SK-N-SH (cell line): ENCODE data around the gene TLE1. TPM values are rescaled to one million over a fixed set of nuclear protein-coding genes. Genes with fewer than 3 reads are reported as not detected.

ENCODE experiments used
- CTCF ChIA-PET: fragments of 300-600, 350-600 bp; formaldehyde crosslinking; extraction: SDS; loops from one replicate; lab custom pipeline; 2021; lab: Yijun Ruan, JAX
- POLR2A ChIA-PET: fragments of 350-600 bp; sonication (Branson Sonifier 250); formaldehyde crosslinking; extraction: SDS; loops from one replicate; lab custom pipeline; 2020; ENCODE audit warnings: antibody characterized with exemption, inconsistent platforms; lab: Yijun Ruan, JAX
- DNase-seq: peaks from one replicate; pipeline ENCODE4 v3.0.0; 2012
- H2AFZ ChIP-seq: fragments of 200-600 bp; sonication (generic); 2 replicates; pipeline ENCODE4 v1.8.1; 2016; ENCODE audit warnings: antibody characterized with exemption, mild to moderate bottlenecking, low read depth
- H3F3A ChIP-seq: fragments of 200-600 bp; sonication (generic); replicated peaks from 2 replicates; pipeline ENCODE3; 2016; ENCODE audit warnings: antibody characterized with exemption, mild to moderate bottlenecking; ENCODE audit not compliant: insufficient read depth
- H3K27ac ChIP-seq, 2 experiments: fragments of 200-500 bp in 1 of 2; fragments of 200-600 bp in 1 of 2; sonication (Bioruptor generic) in 1 of 2; sonication (generic), shearing (Covaris generic) in 1 of 2; 2 replicates each; pipeline versions ENCODE4 v1.5.1 to v1.6.1; 2014 to 2016; ENCODE audit warnings: low read depth in 2 of 2, inconsistent platforms in 1 of 2, low read length in 1 of 2, mild to moderate bottlenecking in 1 of 2, mixed read lengths in 1 of 2
- H3K27me3 ChIP-seq: fragments of 200-600 bp; sonication (generic), shearing (Covaris generic); 2 replicates; pipeline ENCODE4 v1.6.1; 2016; ENCODE audit warnings: mixed run types; ENCODE audit not compliant: insufficient read depth
- H3K36me3 ChIP-seq, 2 experiments: fragments of 200-500 bp in 1 of 2; fragments of 200-600 bp in 1 of 2; sonication (Bioruptor generic) in 1 of 2; sonication (generic) in 1 of 2; replicated peaks in 1 of 2; 2 replicates each; pipeline versions ENCODE3 to v1.5.1; 2014 to 2016; ENCODE audit warnings: low read length in 1 of 2, mild to moderate bottlenecking in 1 of 2; ENCODE audit not compliant: insufficient read depth in 2 of 2, control insufficient read depth in 1 of 2
- H3K4me1 ChIP-seq, 2 experiments: fragments of 200-500 bp in 1 of 2; fragments of 200-600 bp in 1 of 2; sonication (Bioruptor generic) in 1 of 2; sonication (generic), shearing (Covaris generic) in 1 of 2; 2 replicates each; pipeline versions ENCODE4 v1.5.1 to v1.6.1; 2014 to 2016; ENCODE audit warnings: low read depth in 1 of 2, low read length in 1 of 2, mixed run types in 1 of 2; ENCODE audit not compliant: insufficient read depth in 2 of 2, control insufficient read depth in 1 of 2
- H3K4me2 ChIP-seq: fragments of 200-600 bp; sonication (generic), shearing (Covaris generic); 2 replicates; pipeline ENCODE4 v1.6.1; 2017; ENCODE audit warnings: mixed run types
- H3K4me3 ChIP-seq, 2 experiments: fragments of 200-500 bp in 1 of 2; fragments of 200-600 bp in 1 of 2; sonication (Bioruptor generic) in 1 of 2; sonication (generic), shearing (Covaris generic) in 1 of 2; 2 replicates each; pipeline versions ENCODE4 v1.5.1 to v1.8.1; 2014 to 2016; ENCODE audit warnings: low read depth in 2 of 2, inconsistent platforms in 1 of 2, low read length in 1 of 2, mild to moderate bottlenecking in 1 of 2, mixed read lengths in 1 of 2, moderate library complexity in 1 of 2
- H3K79me2 ChIP-seq: fragments of 200-600 bp; sonication (generic); 2 replicates; pipeline ENCODE4 v1.8.1; 2017; ENCODE audit warnings: mild to moderate bottlenecking; ENCODE audit not compliant: insufficient read depth
- H3K9ac ChIP-seq: fragments of 200-600 bp; sonication (generic); 2 replicates; pipeline ENCODE4 v1.6.1; 2017; ENCODE audit warnings: mixed run types
- H3K9me2 ChIP-seq: fragments of 200-600 bp; sonication (generic); 2 replicates; pipeline ENCODE4 v1.6.1; 2017; ENCODE audit warnings: mixed run types
- H3K9me3 ChIP-seq: fragments of 200-600 bp; sonication (generic); 2 replicates; pipeline ENCODE4 v1.6.1; 2017; ENCODE audit warnings: mixed run types, mild to moderate bottlenecking, moderate library complexity
- H4K20me1 ChIP-seq: fragments of 200-600 bp; sonication (generic); 2 replicates; pipeline ENCODE4 v1.6.1; 2017; ENCODE audit warnings: mild to moderate bottlenecking, mixed run types; ENCODE audit not compliant: insufficient read depth
- ELF1 ChIP-seq: IDR thresholded peaks from 2 replicates; pipeline ENCODE4 v1.4.0; 2012
- EP300 ChIP-seq, 2 experiments: IDR thresholded peaks; 2 replicates each; pipeline versions ENCODE4 v1.4.0 to v1.6.1; 2012; ENCODE audit warnings: borderline replicate concordance in 1 of 2, low read depth in 1 of 2, low read length in 1 of 2
- EZH2phosphoT487 ChIP-seq: fragments of 200-600 bp; sonication (generic); IDR thresholded peaks from 2 replicates; pipeline ENCODE4 v1.6.1; 2017; ENCODE audit warnings: low read depth, mixed run types, mild to moderate bottlenecking, antibody characterized with exemption, moderate library complexity, borderline replicate concordance
- FOSL2 ChIP-seq: IDR thresholded peaks from 2 replicates; pipeline ENCODE4 v1.4.0; 2012; ENCODE audit warnings: low read depth, mild to moderate bottlenecking, moderate library complexity, borderline replicate concordance
- FOXM1 ChIP-seq: IDR thresholded peaks from 2 replicates; pipeline ENCODE4 v1.4.0; 2012; ENCODE audit warnings: low read depth, mild to moderate bottlenecking
- GATA2 ChIP-seq: sonication (generic); formaldehyde crosslinking; IDR thresholded peaks from 2 replicates; pipeline ENCODE4 v1.5.0; 2020; ENCODE audit warnings: mild to moderate bottlenecking, missing genetic modification reagents
- JUND ChIP-seq: IDR thresholded peaks from 2 replicates; pipeline ENCODE4 v1.4.0; 2012
- MXI1 ChIP-seq: IDR thresholded peaks from 2 replicates; pipeline ENCODE4 v1.6.1; 2012; ENCODE audit warnings: mild to moderate bottlenecking, low read depth, low read length, improper control_type of control experiment
- RCOR1 ChIP-seq: fragments of 150-350 bp; IDR thresholded peaks from 2 replicates; pipeline ENCODE4 v1.6.1; 2017; ENCODE audit warnings: antibody characterized with exemption, low read length
- RXRA ChIP-seq: IDR thresholded peaks from 2 replicates; pipeline ENCODE4 v1.4.0; 2012; ENCODE audit warnings: low read depth, mild to moderate bottlenecking, borderline replicate concordance
- SMC3 ChIP-seq: IDR thresholded peaks from 2 replicates; pipeline ENCODE4 v1.6.1; 2012; ENCODE audit warnings: low read depth, low read length, improper control_type of control experiment
- TAF1 ChIP-seq: IDR thresholded peaks from 2 replicates; pipeline ENCODE4 v1.6.1; 2012; ENCODE audit warnings: low read depth, mild to moderate bottlenecking, low read length, moderate library complexity, borderline replicate concordance
- TCF12 ChIP-seq: IDR thresholded peaks from 2 replicates; pipeline ENCODE4 v1.4.0; 2012
- TEAD4 ChIP-seq: IDR thresholded peaks from 2 replicates; pipeline ENCODE4 v1.4.0; 2012; ENCODE audit warnings: mild to moderate bottlenecking, borderline replicate concordance; ENCODE audit not compliant: insufficient read depth
- WGBS: methylation state at CpG from one replicate; pipeline ENCODE4 v1.1.6; 2017; ENCODE audit warnings: low lambda C conversion rate; 5-methylcytosine and 5-hydroxymethylcytosine counted together
- polyA plus RNA-seq, 3 experiments: library from polyadenylated mRNA; depleted of rRNA; stranded (reverse); fragments of >200 nt; gene quantifications; 2 replicates each; pipeline ENCODE4 v1.2.3, GENCODE V29; 2012
- TF ChIP-seq, protein P1 (sequence below): fragments of 150-350 bp; IDR thresholded peaks from 2 replicates; pipeline ENCODE4 v1.6.1; 2016; ENCODE audit warnings: mild to moderate bottlenecking, low read depth, low read length
- TF ChIP-seq, protein P2 (sequence below): IDR thresholded peaks from 2 replicates; pipeline ENCODE4; 2012
- TF ChIP-seq, protein P3 (sequence below): IDR thresholded peaks from 2 replicates; pipeline ENCODE4 v1.4.0; 2012; ENCODE audit warnings: low read depth, borderline replicate concordance
- TF ChIP-seq, protein P4 (sequence below): IDR thresholded peaks from 2 replicates; pipeline ENCODE4 v1.4.0; 2012; ENCODE audit warnings: low read depth, borderline replicate concordance

The TLE1 gene
- polyA plus RNA-seq, 1 of the 3 experiments (the other 2 are of a cell fraction): 33.0 TPM

DNA sequence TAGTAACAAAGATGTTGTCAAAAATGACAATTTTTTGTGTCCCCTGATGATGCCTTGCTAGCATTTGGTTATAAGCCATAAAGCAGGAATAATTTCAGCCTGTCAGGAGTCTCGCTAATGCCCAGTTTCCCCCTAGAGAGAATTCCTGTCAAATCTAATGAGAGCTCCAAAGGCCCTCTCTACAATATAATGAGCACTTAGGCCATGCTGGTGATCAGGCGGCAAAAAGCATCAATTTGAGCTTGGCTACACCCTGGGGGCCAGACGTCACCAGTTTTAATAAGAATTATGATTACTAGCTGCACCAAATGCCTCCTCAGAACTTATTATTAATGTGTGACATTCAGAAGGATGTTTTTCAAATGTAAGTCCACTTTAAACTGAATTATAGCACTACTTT is 6.1 kb downstream of the TLE1 start (continued):
- TF ChIP-seq RCOR1: no peak
- TF ChIP-seq EZH2phosphoT487: no peak

DNA sequence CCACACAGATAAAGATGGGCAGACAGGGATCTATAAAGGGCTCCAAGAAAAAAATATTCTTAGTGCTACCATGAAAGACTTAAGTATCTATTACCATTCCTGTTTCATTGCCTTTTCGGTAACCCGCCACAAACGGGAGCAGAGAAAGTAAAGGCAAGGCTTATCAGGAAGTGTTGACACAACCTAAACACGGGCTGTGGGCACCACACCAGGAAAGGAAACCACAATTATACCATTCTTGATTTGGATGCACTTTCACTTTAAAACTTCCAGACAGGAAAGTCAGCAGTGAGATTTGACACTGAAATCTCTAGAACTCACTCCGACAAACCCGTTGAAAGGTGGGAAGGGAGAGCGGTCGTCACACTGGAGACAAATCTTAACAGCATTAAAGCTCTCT is 6.5 kb downstream of the TLE1 start:
- H3K27ac ChIP-seq: no peak overlapping the region
- no peak for DNase-seq
- H3K36me3 ChIP-seq: peaks cover 11 to 12% of the 10 kb centered on the region in 2 experiments
- no peaks in the 10 kb centered on the region for H3K9me2 ChIP-seq
- CTCF ChIA-PET: no interaction called here
- H3F3A ChIP-seq: no peaks in the 10 kb centered on the region
- H2AFZ ChIP-seq: no peak overlapping the region
- H3K9ac ChIP-seq: no peak overlapping the region
- POLR2A ChIA-PET: no interaction called here
- TF ChIP-seq TAF1: no peak
- TF ChIP-seq RXRA: no peak
- TF ChIP-seq, protein P1, sequence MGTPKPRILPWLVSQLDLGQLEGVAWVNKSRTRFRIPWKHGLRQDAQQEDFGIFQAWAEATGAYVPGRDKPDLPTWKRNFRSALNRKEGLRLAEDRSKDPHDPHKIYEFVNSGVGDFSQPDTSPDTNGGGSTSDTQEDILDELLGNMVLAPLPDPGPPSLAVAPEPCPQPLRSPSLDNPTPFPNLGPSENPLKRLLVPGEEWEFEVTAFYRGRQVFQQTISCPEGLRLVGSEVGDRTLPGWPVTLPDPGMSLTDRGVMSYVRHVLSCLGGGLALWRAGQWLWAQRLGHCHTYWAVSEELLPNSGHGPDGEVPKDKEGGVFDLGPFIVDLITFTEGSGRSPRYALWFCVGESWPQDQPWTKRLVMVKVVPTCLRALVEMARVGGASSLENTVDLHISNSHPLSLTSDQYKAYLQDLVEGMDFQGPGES: no peak
- TF ChIP-seq, protein P2, sequence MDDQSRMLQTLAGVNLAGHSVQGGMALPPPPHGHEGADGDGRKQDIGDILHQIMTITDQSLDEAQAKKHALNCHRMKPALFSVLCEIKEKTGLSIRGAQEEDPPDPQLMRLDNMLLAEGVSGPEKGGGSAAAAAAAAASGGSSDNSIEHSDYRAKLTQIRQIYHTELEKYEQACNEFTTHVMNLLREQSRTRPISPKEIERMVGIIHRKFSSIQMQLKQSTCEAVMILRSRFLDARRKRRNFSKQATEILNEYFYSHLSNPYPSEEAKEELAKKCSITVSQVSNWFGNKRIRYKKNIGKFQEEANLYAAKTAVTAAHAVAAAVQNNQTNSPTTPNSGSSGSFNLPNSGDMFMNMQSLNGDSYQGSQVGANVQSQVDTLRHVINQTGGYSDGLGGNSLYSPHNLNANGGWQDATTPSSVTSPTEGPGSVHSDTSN: no peak
- no peak for TF ChIP-seq FOXM1
- TF ChIP-seq TEAD4: no peak
- TF ChIP-seq GATA2 (CRISPR knock-in tag): no peak
- TF ChIP-seq ELF1: no peak
- no peak for TF ChIP-seq SMC3
- TF ChIP-seq, protein P3, sequence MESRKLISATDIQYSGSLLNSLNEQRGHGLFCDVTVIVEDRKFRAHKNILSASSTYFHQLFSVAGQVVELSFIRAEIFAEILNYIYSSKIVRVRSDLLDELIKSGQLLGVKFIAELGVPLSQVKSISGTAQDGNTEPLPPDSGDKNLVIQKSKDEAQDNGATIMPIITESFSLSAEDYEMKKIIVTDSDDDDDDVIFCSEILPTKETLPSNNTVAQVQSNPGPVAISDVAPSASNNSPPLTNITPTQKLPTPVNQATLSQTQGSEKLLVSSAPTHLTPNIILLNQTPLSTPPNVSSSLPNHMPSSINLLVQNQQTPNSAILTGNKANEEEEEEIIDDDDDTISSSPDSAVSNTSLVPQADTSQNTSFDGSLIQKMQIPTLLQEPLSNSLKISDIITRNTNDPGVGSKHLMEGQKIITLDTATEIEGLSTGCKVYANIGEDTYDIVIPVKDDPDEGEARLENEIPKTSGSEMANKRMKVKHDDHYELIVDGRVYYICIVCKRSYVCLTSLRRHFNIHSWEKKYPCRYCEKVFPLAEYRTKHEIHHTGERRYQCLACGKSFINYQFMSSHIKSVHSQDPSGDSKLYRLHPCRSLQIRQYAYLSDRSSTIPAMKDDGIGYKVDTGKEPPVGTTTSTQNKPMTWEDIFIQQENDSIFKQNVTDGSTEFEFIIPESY: no peak
- TF ChIP-seq, protein P4, sequence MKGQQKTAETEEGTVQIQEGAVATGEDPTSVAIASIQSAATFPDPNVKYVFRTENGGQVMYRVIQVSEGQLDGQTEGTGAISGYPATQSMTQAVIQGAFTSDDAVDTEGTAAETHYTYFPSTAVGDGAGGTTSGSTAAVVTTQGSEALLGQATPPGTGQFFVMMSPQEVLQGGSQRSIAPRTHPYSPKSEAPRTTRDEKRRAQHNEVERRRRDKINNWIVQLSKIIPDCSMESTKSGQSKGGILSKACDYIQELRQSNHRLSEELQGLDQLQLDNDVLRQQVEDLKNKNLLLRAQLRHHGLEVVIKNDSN: no peak
- no peak for TF ChIP-seq MXI1
- TF ChIP-seq FOSL2: no peak
- no peak for TF ChIP-seq JUND
- TF ChIP-seq TCF12: no peak
- no peak for TF ChIP-seq EZH2phosphoT487
- TF ChIP-seq EP300 (IDR thresholded peaks at IDR 0.05; ENCODE audit: borderline replicate concordance in 1 of 2, low read depth in 1 of 2, low read length in 1 of 2): no peak
- H3K27me3 ChIP-seq: no peaks in the 10 kb centered on the region
- H3K4me3 ChIP-seq: no peak overlapping the region
- H3K4me2 ChIP-seq: no peak overlapping the region; the same call in 1 of the 2 replicates
- peaks cover 18% of the 10 kb centered on the region; the same call in 1 of the 2 replicates for H4K20me1 ChIP-seq
- no peaks in the 10 kb centered on the region for H3K9me3 ChIP-seq
- H3K4me1 ChIP-seq: peaks cover 6 to 11% of the 10 kb centered on the region in 2 experiments; a peak in 2 of 4 replicates
- 91% methylated on average over 8 of the region's 8 CpGs for WGBS
- peaks cover 97% of the 10 kb centered on the region for H3K79me2 ChIP-seq
